Epidermal melanocyte (primary cell): Measurements from ENCODE around the gene HMGCLL1.

Experiments used
- DNase-seq: peaks from one replicate; pipeline ENCODE4 v3.0.0; 2011; ENCODE audit warnings: low spot score; ENCODE audit not compliant: insufficient read length

The HMGCLL1 gene

GRCh38 chr6:55578537-55579363, at the start of gene HMGCLL1:
TSS of gene HMGCLL1 (minus strand) at chr6:55579192. CDS start at chr6:55579055, 137 bp downstream.
- DNase-seq, result no peak

GRCh38 chr6:55621993-55622392, 43.0 kb upstream of the HMGCLL1 start:
- no peak for DNase-seq

- DNase-seq, result no peak
Measured at GRCh38 chr6:55621244-55621643, 42.3 kb upstream of the HMGCLL1 start.

- DNase-seq, result no peak
Measured at GRCh38 chr6:55617272-55617671, 38.3 kb upstream of the HMGCLL1 start.

- DNase-seq, result no peak
Measured at GRCh38 chr6:55604021-55604420, 25.0 kb upstream of the HMGCLL1 start.

- DNase-seq, result no peak
Measured at GRCh38 chr6:55601120-55601519, 22.1 kb upstream of the HMGCLL1 start.

- DNase-seq, result no peak
Measured at GRCh38 chr6:55594442-55594841, 15.4 kb upstream of the HMGCLL1 start.

- no peak for DNase-seq
Measured at GRCh38 chr6:55584654-55585354, 5.8 kb upstream of the HMGCLL1 start.

GRCh38 chr6:55576811-55577210, 2.2 kb downstream of the HMGCLL1 start:
- no peak for DNase-seq

GRCh38 chr6:55574556-55574955, 4.4 kb downstream of the HMGCLL1 start:
- DNase-seq, result no peak

GRCh38 chr6:55569638-55570037, 9.4 kb downstream of the HMGCLL1 start:
- DNase-seq, result no peak

- no peak for DNase-seq
Measured at GRCh38 chr6:55568808-55569439, 10.1 kb downstream of the HMGCLL1 start.

- DNase-seq, result no peak
Measured at GRCh38 chr6:55567558-55567957, 11.4 kb downstream of the HMGCLL1 start.

- DNase-seq, result no peak
Measured at GRCh38 chr6:55566036-55566710, 12.8 kb downstream of the HMGCLL1 start.

- DNase-seq, result no peak
Measured at GRCh38 chr6:55562318-55562717, 16.7 kb downstream of the HMGCLL1 start.

- DNase-seq, result no peak
Measured at GRCh38 chr6:55560290-55560885, 18.6 kb downstream of the HMGCLL1 start.

- no peak for DNase-seq
Measured at GRCh38 chr6:55557146-55557545, 21.8 kb downstream of the HMGCLL1 start.

- DNase-seq, result no peak
Measured at GRCh38 chr6:55545791-55546190, 33.2 kb downstream of the HMGCLL1 start.

GRCh38 chr6:55543633-55544309, 35.2 kb downstream of the HMGCLL1 start:
- no peak for DNase-seq

- no peak for DNase-seq
Measured at GRCh38 chr6:55541024-55541423, 38.0 kb downstream of the HMGCLL1 start.
